GM12865 (cell line): Measurements from ENCODE around the gene GDPD5.

Experiments
- DNase-seq: peaks from one replicate; pipeline ENCODE4 v3.0.0; 2010; ENCODE audit warnings: low read depth
- H3K4me3 ChIP-seq: 2 replicates; pipeline ENCODE4 v1.5.1; 2011; ENCODE audit warnings: mild to moderate bottlenecking, low read depth, low read length, control low read depth
- CTCF ChIP-seq: IDR thresholded peaks from 2 replicates; pipeline ENCODE4 v1.5.1; 2011; ENCODE audit warnings: low read length, control low read depth, low read depth, inconsistent platforms; ENCODE audit not compliant: insufficient read depth; ENCODE audit errors: missing control alignments

GDPD5 gene

GRCh38 chr11:75525433-75526191, at the start of gene GDPD5:
TSS of gene GDPD5 (minus strand) at chr11:75525941. CDS start at chr11:75477735, 48,206 bp downstream.
- TF ChIP-seq CTCF = peak; percentile 61
- H3K4me3 ChIP-seq = peak within 1 kb of the TSS; percentile 72
- peak; percentile 86 for DNase-seq

- TF ChIP-seq CTCF = no peak
- no peak for DNase-seq
- H3K4me3 ChIP-seq = no peak overlapping the region
Measured at GRCh38 chr11:75574698-75575602, 49.2 kb upstream of the GDPD5 start.

GRCh38 chr11:75572744-75573143, 47.0 kb upstream of the GDPD5 start:
- DNase-seq = no peak
- no peak overlapping the region for H3K4me3 ChIP-seq
- TF ChIP-seq CTCF = no peak

- DNase-seq = no peak
- H3K4me3 ChIP-seq = no peak overlapping the region
- no peak for TF ChIP-seq CTCF
Measured at GRCh38 chr11:75571625-75572024, 45.9 kb upstream of the GDPD5 start.

GRCh38 chr11:75570559-75571139, 44.9 kb upstream of the GDPD5 start:
- no peak for TF ChIP-seq CTCF
- no peak for DNase-seq
- no peak overlapping the region for H3K4me3 ChIP-seq

- TF ChIP-seq CTCF = no peak
- H3K4me3 ChIP-seq = no peak overlapping the region
- DNase-seq = no peak
Measured at GRCh38 chr11:75568616-75569219, 43.0 kb upstream of the GDPD5 start.
